Mesodermal cell (in vitro differentiated cells): ENCODE measurements around the gene TMEM220. TPM values are rescaled to one million over a fixed set of nuclear protein-coding genes. Genes with fewer than 3 reads are reported as not detected.

ENCODE experiments used
- H3K27ac ChIP-seq: 2 replicates; pipeline ENCODE4 v1.7.0; 2013; ENCODE audit warnings: mild to moderate bottlenecking, low read depth, low read length, moderate library complexity; ENCODE audit not compliant: severe bottlenecking
- H3K36me3 ChIP-seq: 2 replicates; pipeline ENCODE4 v1.7.1; 2013; ENCODE audit warnings: mild to moderate bottlenecking, low read length, moderate library complexity; ENCODE audit not compliant: control insufficient read depth, insufficient read depth
- H3K4me1 ChIP-seq: one replicate; pipeline ENCODE4 v1.7.1; 2013; ENCODE audit warnings: mild to moderate bottlenecking, low read length; ENCODE audit not compliant: insufficient read depth, control insufficient read depth, poor library complexity, severe bottlenecking
- H3K4me3 ChIP-seq: 2 replicates; pipeline ENCODE4 v1.7.0; 2013; ENCODE audit warnings: low read length, control low read depth, mild to moderate bottlenecking; ENCODE audit not compliant: insufficient read depth, poor library complexity, severe bottlenecking; ENCODE audit errors: extremely low read depth
- H3K9me3 ChIP-seq: 2 replicates; pipeline ENCODE4 v1.7.1; 2013; ENCODE audit warnings: mild to moderate bottlenecking, low read length, moderate library complexity; ENCODE audit not compliant: control insufficient read depth
- WGBS, 2 experiments: methylation state at CpG; one replicate each; pipeline ENCODE4 v1.1.5; 2013; ENCODE audit warnings: missing lambda C conversion rate in 2 of 2; ENCODE audit not compliant: insufficient coverage in 2 of 2; 5-methylcytosine and 5-hydroxymethylcytosine counted together
- polyA plus RNA-seq, 2 experiments: library from polyadenylated mRNA; stranded (reverse); fragments of 50-300 nt; gene quantifications; one replicate each; pipeline ENCODE4 v1.2.3, GENCODE V29; 2013

The TMEM220 gene
- polyA plus RNA-seq (2013, experiment 1 of 2): 0.85 TPM
- polyA plus RNA-seq (2013, experiment 2 of 2): 1.4 TPM

DNA sequence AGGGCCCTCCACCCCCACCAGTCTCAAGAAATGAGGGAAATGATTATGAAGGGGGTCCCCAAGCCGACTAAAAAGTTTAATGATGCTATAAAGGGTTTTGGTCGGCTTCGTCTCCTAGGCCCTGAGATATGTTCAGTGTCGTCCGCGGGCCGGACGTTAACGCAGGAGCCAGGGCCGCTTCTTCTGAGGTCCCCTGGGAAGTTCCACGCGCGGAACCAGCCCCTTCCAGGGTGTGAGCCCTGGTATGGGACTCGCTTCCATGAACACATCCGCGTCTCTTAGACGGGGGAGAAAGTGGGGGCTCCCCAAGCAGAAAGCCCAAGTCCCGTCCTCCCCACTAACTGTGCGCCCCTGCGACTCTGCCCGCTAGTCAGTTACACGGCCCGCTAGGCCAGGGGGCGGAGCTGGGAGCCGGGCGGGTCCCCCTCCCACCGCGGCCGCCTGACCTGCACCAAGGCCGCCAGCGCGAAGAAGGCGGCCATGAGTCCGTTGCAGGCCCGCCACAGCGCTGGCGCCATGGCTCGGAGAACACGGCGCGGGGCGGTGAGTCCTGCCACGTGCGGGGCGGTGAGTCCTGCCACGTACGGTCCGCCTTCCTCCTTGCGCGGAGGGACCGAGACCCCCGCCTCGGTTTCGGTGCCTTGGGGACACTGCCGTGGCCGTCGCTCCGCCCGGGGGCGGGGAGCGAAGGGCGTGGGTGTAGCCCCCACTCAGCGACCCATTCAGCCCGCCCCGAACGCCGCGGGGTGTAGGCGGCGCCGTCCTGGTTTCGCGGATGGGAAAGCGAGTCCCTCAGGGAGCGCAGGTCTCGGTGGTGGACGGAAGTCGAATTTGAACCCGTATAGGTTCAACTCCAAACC lies at the start of gene TMEM220:
Gene TMEM220, minus strand, starts transcription at position 690 of the 860 bp plus-strand sequence. Its CDS starts 172 bp downstream, at position 518.
- Histone ChIP-seq H3K4me3 (peak within 1 kb of the TSS; percentile 47), H3K36me3 (no peaks in the 10 kb centered on the region), H3K27ac (peak within 1 kb of the TSS; percentile 74), H3K4me1 (peaks cover 6% of the 10 kb centered on the region), H3K9me3 (no peaks in the 10 kb centered on the region)
- WGBS, 2 experiments: 8 to 12% methylated on average over 51 to 64 of the region's 79 CpGs

GRCh38 chr17:10779609-10780008 lies 49.8 kb upstream of the TMEM220 start:
- Histone ChIP-seq H3K4me3 (no peak overlapping the region), H3K27ac (no peak overlapping the region), H3K36me3 (no peaks in the 10 kb centered on the region), H3K9me3 (no peaks in the 10 kb centered on the region), H3K4me1 (no peaks in the 10 kb centered on the region)
- 91% methylated on average over 1 of the region's 2 CpGs; no CpG with 5 or more reads in 1 of the 2 experiments for WGBS, 2 experiments

GRCh38 chr17:10777890-10778289 lies 48.1 kb upstream of the TMEM220 start:
- H3K9me3 ChIP-seq: no peaks in the 10 kb centered on the region
- H3K4me3 ChIP-seq: no peak overlapping the region
- H3K4me1 ChIP-seq: no peaks in the 10 kb centered on the region
- WGBS, 2 experiments: 86 to 91% methylated on average over 5 of the region's 6 CpGs
- H3K27ac ChIP-seq: no peak overlapping the region
- no peaks in the 10 kb centered on the region for H3K36me3 ChIP-seq

- 84 to 85% methylated on average over 5 to 6 of the region's 11 CpGs for WGBS, 2 experiments
- Histone ChIP-seq H3K9me3 (peaks cover 2% of the 10 kb centered on the region), H3K27ac (no peak overlapping the region), H3K4me3 (no peak overlapping the region), H3K36me3 (no peaks in the 10 kb centered on the region), H3K4me1 (no peaks in the 10 kb centered on the region)
These were observed 47.4 kb upstream of the TMEM220 start for GRCh38 chr17:10777131-10777807.

DNA sequence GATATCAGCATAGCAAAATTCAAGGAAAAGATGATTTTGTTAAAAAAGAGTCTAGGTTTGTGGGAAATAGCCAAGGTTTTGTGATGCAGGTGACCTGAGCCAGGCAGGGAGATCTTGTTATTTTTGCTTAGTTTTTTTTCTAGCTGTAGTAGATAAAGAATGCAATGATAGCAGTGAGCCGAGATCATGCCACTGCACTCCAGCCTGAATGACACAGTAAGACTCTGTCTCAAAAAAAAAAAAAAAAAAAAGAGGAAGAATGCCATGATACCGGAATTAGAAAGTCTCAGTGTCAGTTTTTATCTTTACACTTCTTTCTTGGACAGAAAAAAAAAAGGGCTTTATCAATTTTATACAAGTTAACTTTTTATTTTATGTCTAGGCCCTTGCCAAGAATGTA lies 46.6 kb upstream of the TMEM220 start:
- Histone ChIP-seq H3K9me3 (peaks cover 9% of the 10 kb centered on the region), H3K36me3 (no peaks in the 10 kb centered on the region), H3K4me1 (no peaks in the 10 kb centered on the region), H3K27ac (no peak overlapping the region), H3K4me3 (no peak overlapping the region)
- WGBS, 2 experiments: no CpG with 5 or more reads among the region's 2 CpGs

- H3K4me1 ChIP-seq: no peaks in the 10 kb centered on the region
- H3K9me3 ChIP-seq: peaks cover 9% of the 10 kb centered on the region
- no peak overlapping the region for H3K27ac ChIP-seq
These were observed 46.0 kb upstream of the TMEM220 start for GRCh38 chr17:10775740-10776356.

DNA sequence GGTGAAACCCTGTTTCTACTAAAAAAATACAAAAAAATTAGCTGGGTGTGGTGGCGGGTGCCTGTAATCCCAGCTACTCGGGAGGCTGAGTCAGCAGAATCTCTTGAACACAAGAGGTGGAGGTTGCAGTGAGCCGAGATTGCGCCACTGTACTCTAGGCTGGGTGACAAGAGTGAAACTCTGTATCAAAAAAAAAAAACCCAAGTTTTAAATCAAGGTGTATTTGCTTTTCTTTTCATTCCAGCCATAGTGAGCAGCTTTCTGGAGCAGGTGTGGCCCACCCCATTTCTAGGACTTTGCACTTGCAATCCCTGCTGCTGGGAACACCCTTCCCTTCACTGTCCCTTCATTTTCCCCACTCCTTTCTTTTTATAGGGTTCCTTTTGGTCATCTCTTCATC lies 45.2 kb upstream of the TMEM220 start:
- H3K9me3 ChIP-seq: peaks cover 9% of the 10 kb centered on the region
- 78 to 94% methylated on average over 2 to 4 of the region's 4 CpGs for WGBS, 2 experiments
- no peaks in the 10 kb centered on the region for H3K4me1 ChIP-seq
- H3K27ac ChIP-seq: no peak overlapping the region
- no peaks in the 10 kb centered on the region for H3K36me3 ChIP-seq
- no peak overlapping the region for H3K4me3 ChIP-seq

More at GRCh38 chr17:10775740-10776356, 46.0 kb upstream of the TMEM220 start:
- Histone ChIP-seq H3K36me3 (no peaks in the 10 kb centered on the region), H3K4me3 (no peak overlapping the region)
- WGBS, 2 experiments: 85 to 96% methylated on average over 1 to 3 of the region's 5 CpGs

DNA sequence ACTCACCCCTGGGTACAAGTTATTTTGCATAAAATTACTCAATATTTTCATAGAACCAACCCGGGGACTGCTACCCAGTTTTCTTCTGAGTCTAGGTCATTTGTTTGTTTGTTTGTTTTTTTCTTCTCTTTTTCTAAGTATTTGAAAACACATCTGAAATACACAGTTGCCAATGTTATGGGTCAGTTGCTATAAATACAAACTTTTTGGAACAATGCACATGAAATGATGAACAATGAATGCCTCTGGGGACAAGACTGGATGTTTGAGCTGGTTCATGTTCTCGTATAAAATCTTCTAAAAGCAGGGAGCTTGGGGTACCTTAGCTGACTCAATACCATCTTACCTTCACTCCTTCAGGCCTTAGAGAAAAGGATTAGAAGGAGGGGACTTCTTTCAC lies 43.6 kb upstream of the TMEM220 start:
- Histone ChIP-seq H3K9me3 (peaks cover 9% of the 10 kb centered on the region), H3K4me1 (no peaks in the 10 kb centered on the region), H3K36me3 (no peaks in the 10 kb centered on the region), H3K4me3 (no peak overlapping the region), H3K27ac (no peak overlapping the region)
- no CpG with 5 or more reads among the region's 2 CpGs for WGBS, 2 experiments

DNA sequence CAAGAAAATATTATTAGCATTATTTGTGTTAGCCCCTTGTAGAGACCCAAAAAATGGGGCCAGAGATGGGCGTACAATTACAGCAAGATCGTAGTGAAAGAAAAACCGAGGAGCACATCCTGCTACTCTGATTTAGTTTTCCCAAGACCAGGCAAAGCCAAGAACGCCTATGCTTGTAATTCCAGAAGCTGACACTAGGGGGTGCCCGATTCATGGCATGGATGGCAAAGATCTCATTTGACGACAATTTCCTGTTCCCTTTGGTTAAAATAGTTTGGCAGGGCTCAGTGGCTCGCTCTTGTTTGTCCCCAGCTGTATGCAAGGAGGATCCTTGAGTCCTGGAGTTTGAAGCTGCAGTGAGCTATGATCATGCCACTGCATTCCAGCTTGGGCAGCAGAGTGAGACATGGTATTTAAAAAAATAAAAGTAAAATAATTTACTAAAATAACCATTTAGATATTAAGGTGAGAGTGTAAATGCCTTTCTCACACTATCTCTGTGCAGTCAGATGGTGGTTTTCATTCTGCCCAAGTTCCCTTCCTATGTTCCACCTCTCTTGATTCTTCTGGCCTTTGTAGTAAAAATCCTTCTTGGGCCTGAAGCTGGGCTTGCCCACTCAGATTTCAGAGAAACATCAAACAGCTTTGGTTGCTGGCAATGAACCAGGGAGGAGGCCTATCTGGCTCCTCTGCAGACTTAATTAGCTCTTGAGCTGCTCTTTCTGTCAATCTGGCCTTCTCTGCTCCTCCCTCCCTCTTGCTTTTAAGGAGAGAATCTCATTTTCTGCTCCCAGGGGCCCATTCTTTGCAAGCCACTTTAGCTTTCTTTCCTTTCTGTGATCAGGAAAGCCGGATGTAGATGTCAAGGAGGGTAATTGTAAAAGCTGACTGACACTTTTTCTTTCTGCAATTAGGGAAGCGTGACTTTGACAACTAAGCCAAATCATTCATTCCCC lies 42.9 kb upstream of the TMEM220 start:
- 28 to 41% methylated on average over 7 of the region's 9 CpGs for WGBS, 2 experiments
- H3K4me3 ChIP-seq: no peak overlapping the region
- no peaks in the 10 kb centered on the region for H3K36me3 ChIP-seq
- H3K9me3 ChIP-seq: peaks cover 9% of the 10 kb centered on the region
- H3K4me1 ChIP-seq: no peaks in the 10 kb centered on the region
- H3K27ac ChIP-seq: no peak overlapping the region

DNA sequence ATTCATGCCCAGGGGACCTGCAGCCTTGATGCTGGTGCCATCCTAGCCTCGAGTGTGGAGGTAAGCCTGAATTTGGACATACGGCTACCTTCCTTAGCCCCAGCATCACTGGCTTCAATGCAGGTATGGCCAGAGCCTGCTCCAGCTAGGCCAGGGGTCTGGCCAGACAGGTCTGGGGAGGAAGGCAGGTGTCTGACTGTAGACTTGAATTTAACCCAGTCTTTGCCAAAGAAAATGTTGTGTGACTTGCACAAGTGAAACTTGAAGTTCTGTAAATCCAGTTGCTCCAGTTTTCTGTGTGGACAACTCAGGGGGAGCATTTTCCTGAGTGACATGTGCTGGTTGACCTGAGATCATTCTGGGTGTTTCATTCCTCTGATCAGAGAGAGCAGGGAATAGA lies 41.3 kb upstream of the TMEM220 start:
- WGBS, 2 experiments: 63 to 68% methylated on average over 2 of the region's 2 CpGs
- no peaks in the 10 kb centered on the region for H3K4me1 ChIP-seq
- no peak overlapping the region for H3K27ac ChIP-seq
- no peaks in the 10 kb centered on the region for H3K36me3 ChIP-seq
- no peak overlapping the region for H3K4me3 ChIP-seq
- peaks cover 9% of the 10 kb centered on the region for H3K9me3 ChIP-seq
